Brain microvascular endothelial cell (primary cell): ENCODE results near the gene CA10.

Source experiments
- DNase-seq: peaks from one replicate; pipeline ENCODE4 v3.0.0-alpha.2; 2020
- H3K27ac ChIP-seq: fragments of 250-450 bp; sonication (Bioruptor Pico); 2 replicates; pipeline ENCODE4 v1.5.1; 2020; ENCODE audit warnings: mild to moderate bottlenecking, moderate library complexity
- H3K27me3 ChIP-seq: fragments of 250-450 bp; sonication (Bioruptor Pico); replicated peaks from 2 replicates; pipeline ENCODE4 v1.5.1; 2020; ENCODE audit warnings: mild to moderate bottlenecking
- H3K36me3 ChIP-seq: fragments of 250-450 bp; sonication (Bioruptor Pico); replicated peaks from 2 replicates; pipeline ENCODE4 v1.5.1; 2020; ENCODE audit warnings: mild to moderate bottlenecking
- H3K4me3 ChIP-seq: 2 replicates; pipeline ENCODE4 v1.5.1; 2011; ENCODE audit warnings: low read depth, mild to moderate bottlenecking, control low read depth, low read length, moderate library complexity
- in situ Hi-C: cut with HindIII; loops from 2 replicates; pipeline ENCODE4 v1.10.0; 2017; ENCODE audit warnings: low sequenced_read_pairs, low pct_ligation_motif_present
- TF ChIP-seq, protein P1 (sequence below): IDR thresholded peaks from 2 replicates; pipeline ENCODE4 v1.5.1; 2011; ENCODE audit warnings: low read depth, mild to moderate bottlenecking, moderate library complexity, low read length, control low read depth, inconsistent platforms; ENCODE audit errors: missing control alignments

CA10 gene

DNA sequence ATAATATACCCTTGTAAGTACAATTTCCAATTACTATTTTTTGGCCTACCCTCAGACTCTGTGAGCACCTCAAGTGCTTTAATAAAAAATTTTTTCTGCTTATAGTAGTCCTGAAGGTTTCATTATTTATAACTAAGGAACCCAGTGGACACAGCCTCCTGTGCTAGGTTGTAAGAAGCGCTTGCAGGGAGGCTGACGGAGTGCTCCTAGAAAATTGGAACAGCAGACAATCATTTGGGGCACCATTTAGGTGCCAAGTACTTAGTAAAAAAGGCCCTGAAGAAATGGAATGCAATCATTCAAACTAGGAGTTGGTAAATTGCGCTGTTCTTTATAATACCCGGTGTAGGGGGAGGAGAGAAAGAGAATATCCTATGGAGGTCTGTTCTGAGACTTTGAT is 19.8 kb downstream of the CA10 start:
- no peak overlapping the region for H3K4me3 ChIP-seq
- H3K27me3 ChIP-seq: no peaks in the 10 kb centered on the region
- no peak for DNase-seq
- no peaks in the 10 kb centered on the region for H3K36me3 ChIP-seq
- no peak overlapping the region for H3K27ac ChIP-seq
- TF ChIP-seq, protein P1, sequence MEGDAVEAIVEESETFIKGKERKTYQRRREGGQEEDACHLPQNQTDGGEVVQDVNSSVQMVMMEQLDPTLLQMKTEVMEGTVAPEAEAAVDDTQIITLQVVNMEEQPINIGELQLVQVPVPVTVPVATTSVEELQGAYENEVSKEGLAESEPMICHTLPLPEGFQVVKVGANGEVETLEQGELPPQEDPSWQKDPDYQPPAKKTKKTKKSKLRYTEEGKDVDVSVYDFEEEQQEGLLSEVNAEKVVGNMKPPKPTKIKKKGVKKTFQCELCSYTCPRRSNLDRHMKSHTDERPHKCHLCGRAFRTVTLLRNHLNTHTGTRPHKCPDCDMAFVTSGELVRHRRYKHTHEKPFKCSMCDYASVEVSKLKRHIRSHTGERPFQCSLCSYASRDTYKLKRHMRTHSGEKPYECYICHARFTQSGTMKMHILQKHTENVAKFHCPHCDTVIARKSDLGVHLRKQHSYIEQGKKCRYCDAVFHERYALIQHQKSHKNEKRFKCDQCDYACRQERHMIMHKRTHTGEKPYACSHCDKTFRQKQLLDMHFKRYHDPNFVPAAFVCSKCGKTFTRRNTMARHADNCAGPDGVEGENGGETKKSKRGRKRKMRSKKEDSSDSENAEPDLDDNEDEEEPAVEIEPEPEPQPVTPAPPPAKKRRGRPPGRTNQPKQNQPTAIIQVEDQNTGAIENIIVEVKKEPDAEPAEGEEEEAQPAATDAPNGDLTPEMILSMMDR: no peak
- in situ Hi-C loops: no loop called here

DNA sequence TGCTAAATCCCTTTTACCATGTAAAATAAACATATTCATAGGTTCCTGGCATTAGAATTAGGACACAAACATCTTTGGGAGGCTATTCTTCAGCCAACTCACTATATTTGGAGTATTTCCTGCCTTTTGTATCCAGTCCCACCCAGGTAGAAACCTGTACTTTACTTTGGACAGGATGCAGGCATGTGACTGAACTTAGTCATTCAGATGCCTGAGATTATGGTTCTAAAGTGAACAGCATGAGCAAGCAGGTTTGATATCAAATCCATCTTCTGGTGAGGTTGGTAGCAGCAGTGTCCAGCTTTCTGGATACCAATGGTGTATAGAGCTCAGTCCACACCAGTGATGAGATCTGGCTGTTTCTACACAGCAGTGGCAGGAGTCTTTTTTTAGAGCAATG is 20.2 kb downstream of the CA10 start:
- no peaks in the 10 kb centered on the region for H3K36me3 ChIP-seq
- H3K4me3 ChIP-seq: no peak overlapping the region
- H3K27ac ChIP-seq: no peak overlapping the region
- DNase-seq: no peak
- in situ Hi-C loops: no loop called here
- TF ChIP-seq, protein P1: no peak
- H3K27me3 ChIP-seq: no peaks in the 10 kb centered on the region

- Histone ChIP-seq H3K27ac (no peak overlapping the region), H3K27me3 (no peaks in the 10 kb centered on the region), H3K36me3 (no peaks in the 10 kb centered on the region), H3K4me3 (no peak overlapping the region)
- TF ChIP-seq, protein P1: no peak
- in situ Hi-C loops: no loop called here
- no peak for DNase-seq
These were observed 22.3 kb downstream of the CA10 start for GRCh38 chr17:52136166-52136565.

GRCh38 chr17:52134641-52135040 is 23.9 kb downstream of the CA10 start:
- Histone ChIP-seq H3K27me3 (no peaks in the 10 kb centered on the region), H3K36me3 (no peaks in the 10 kb centered on the region), H3K27ac (no peak overlapping the region), H3K4me3 (no peak overlapping the region)
- TF ChIP-seq, protein P1: no peak
- in situ Hi-C loops: no loop called here
- DNase-seq: no peak

GRCh38 chr17:52128721-52129120 is 29.8 kb downstream of the CA10 start:
- no peaks in the 10 kb centered on the region for H3K27me3 ChIP-seq
- TF ChIP-seq, protein P1: no peak
- no peak overlapping the region for H3K27ac ChIP-seq
- in situ Hi-C loops: no loop called here
- no peak overlapping the region for H3K4me3 ChIP-seq
- H3K36me3 ChIP-seq: no peaks in the 10 kb centered on the region
- DNase-seq: no peak

GRCh38 chr17:52124993-52125392 is 33.5 kb downstream of the CA10 start:
- in situ Hi-C loops: no loop called here
- no peak for DNase-seq
- H3K36me3 ChIP-seq: no peaks in the 10 kb centered on the region
- TF ChIP-seq, protein P1: no peak
- H3K27ac ChIP-seq: no peak overlapping the region
- no peaks in the 10 kb centered on the region for H3K27me3 ChIP-seq
- no peak overlapping the region for H3K4me3 ChIP-seq
